ENCODE results near the gene SH3BP2.

DNA sequence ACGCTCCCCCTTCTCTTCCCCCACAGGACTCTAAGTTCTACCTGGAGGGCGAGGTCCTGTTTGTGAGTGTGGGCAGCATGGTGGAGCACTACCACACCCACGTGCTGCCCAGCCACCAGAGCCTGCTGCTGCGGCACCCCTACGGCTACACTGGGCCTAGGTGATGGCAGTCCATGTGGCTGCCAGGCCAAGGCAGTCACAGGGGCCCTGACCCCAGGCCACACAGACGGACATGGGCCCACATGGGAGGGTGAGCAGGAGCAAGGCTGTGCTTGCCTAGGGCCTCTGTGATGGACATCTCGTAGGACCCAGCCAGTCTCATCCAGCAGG lies 40.8 kb downstream of the SH3BP2 start:
- TF ChIP-seq CTCF (optimal IDR thresholded peaks at IDR 0.05 in 1 of 3, IDR thresholded peaks at IDR 0.05 in 1 of 3, conservative IDR thresholded peaks at IDR 0.05 in 1 of 3; ENCODE audit: extremely low read depth in 1 of 3, insufficient read depth in 2 of 3, low read length in 3 of 3) (no peak), EZH2 (IDR thresholded peaks at IDR 0.05; ENCODE audit: low read length) (no peak)

All from keratinocyte (primary cell).